Prostate gland (tissue), 2 donors: Measurements from ENCODE around the gene UBE2E2.

Source experiments
- CTCF ChIP-seq, 4 experiments: fragments of 200-600 bp in 2 of 4; fragments of 450-650 bp in 2 of 4; sonication (generic) in 2 of 4; IDR thresholded peaks; 1 replicate in 3 of 4; 2 replicates in 1 of 4; pipeline ENCODE4 v1.5.1; 2016 to 2019; ENCODE audit warnings: antibody characterized with exemption in 4 of 4, mild to moderate bottlenecking in 2 of 4, moderate library complexity in 2 of 4
- POLR2A ChIP-seq: fragments of 450-650 bp; IDR thresholded peaks from one replicate; pipeline ENCODE4 v1.6.1; 2016; ENCODE audit warnings: antibody characterized with exemption, mild to moderate bottlenecking
- POLR2AphosphoS5 ChIP-seq: sonication (generic); formaldehyde crosslinking; IDR thresholded peaks from one replicate; pipeline ENCODE4 v1.6.1; 2017; ENCODE audit warnings: antibody characterized with exemption

- TF ChIP-seq CTCF (IDR thresholded peaks at IDR 0.05) (no peak), POLR2A (no peak), POLR2AphosphoS5 (no peak)
Observed at GRCh38 chr3:23623844-23624243, 420.7 kb downstream of the UBE2E2 start.
